SH-SY5Y (cell line): Measurements from ENCODE around the gene BGN.

Source experiments
- GATA2 ChIP-seq: IDR thresholded peaks from 2 replicates; pipeline ENCODE4 v1.6.1; 2011; ENCODE audit warnings: mild to moderate bottlenecking, low read depth, low read length
- GATA3 ChIP-seq: IDR thresholded peaks from 2 replicates; pipeline ENCODE4 v1.6.1; 2011; ENCODE audit warnings: low read depth, mild to moderate bottlenecking, low read length, moderate library complexity

DNA sequence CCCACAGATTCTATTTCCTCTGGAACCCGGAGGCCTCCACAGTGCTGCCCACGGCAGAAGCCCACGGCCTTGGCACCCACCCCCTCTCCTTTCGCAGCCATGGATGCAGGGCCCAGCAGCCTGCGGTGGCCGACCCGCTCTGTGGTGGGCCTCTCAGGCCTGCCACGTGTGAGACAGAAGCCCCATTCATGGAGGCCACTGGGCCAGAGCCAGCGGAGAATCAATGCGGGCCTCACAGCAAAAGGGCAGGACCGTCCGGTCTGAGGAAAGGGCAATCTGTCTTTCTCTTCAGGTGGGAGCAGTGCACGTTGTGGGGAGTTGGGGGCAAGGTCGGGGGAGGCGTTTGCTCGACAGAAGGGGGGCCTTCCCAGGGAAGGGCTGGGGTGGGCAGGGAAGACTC is 16.0 kb upstream of the BGN start:
- no peak for TF ChIP-seq GATA2
- no peak for TF ChIP-seq GATA3
